Stimulated activated CD4-positive, alpha-beta T cell treated with anti-CD3 and anti-CD28 coated beads, Interleukin-1b, Interleukin-23, amount 100 ng/mL, for 24 hours (primary cell): ENCODE measurements around the gene MIGA1.
"Not testable (repeated sequence)": the region's sequence is repeated elsewhere in the genome, so short reads cannot be mapped to it uniquely, and the experiment has no call there.

ENCODE experiments used
- DNase-seq, 4 experiments: peaks; one replicate each; pipeline ENCODE4 v3.0.0-alpha.2; 2020; ENCODE audit warnings: low read depth in 4 of 4, low spot score in 1 of 4

MIGA1 gene

DNA sequence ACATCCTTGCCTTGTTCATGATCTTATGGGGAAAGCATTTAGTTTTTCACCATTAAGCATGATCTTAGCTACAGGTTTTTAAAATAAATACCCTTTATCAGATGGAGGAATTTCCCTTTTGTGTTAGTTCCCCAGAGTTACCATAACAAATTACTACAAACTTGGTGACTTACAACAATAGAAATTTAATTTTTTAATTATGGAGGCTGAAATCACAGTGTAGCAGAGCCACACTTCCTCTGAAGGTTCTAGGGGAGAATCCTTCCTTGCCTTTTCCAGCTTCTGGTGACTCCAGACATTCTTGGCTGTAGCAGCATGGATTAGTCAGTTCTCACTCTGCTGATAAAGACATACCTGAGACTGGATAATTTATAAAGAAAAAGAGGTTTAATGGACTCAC lies 18.5 kb downstream of the MIGA1 start:
- no peak for DNase-seq

DNA sequence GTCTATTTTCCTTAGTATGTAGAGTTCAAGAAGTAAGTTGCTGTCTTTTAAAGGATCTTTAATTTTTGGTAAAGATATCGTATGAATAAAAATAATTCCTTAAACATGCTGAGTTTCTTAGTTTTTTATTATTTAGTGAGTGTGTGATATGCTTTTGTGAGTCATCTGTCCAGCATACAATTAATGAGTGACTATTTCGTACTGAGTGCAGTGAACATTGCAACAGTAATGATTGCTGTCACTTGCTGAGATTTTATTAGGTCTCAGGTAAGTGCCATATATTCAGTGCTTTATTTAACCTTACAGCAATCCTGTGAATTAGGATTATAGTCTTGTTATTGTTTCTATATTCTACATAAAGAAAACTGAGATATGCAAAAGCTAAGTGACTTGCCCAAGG lies 22.6 kb downstream of the MIGA1 start:
- DNase-seq, result no peak

DNA sequence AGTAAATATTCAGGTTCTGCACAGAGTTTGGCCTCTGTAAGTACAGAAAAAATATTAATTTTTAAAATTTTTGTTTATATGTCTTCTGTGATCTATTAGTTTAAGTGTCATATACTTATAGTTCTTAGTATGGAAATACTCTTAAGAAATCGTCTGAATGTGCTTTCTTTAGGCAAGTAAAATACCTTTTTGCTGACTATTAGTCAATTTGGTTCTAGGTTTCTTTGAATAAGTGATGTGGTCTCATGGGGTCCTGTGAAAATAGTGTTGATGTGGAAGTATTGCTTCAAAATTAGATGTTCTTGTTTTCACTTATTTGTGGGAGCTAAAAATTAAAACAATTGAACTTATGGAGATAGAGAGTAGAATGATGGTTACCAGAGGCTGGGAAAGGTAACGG lies 23.9 kb downstream of the MIGA1 start:
- no peak for DNase-seq

DNA sequence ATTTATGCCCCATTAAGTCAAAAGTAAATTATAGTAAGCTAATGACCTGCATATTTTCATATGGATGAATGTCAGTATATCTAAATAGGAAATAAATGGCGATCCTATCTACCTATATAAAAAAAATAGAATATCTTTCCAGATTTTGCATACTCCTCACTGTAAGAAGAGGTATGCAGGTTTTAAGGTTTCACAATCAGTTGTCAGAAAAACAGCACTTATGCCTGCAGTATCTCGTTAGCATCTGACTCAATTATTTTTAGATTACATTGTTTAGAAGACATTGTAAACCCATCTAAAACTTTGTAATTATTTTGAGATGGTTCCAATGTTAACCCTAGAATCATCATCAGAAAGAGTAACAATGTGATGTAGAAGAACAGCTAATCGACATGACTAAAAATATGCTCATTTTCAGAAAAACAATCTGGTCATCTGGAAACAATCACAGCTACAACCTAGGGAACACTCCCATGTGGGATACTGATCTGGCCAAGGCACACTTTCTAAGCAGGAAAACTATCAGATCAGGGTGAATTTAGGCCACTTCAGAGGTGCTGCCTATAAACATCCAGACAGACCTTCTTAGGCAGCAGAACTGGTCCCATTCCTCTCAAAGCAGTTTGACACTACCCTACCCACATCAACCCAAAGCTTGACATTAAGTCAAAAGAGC lies 30.5 kb downstream of the MIGA1 start:
- not testable (repeated sequence) for DNase-seq

DNA sequence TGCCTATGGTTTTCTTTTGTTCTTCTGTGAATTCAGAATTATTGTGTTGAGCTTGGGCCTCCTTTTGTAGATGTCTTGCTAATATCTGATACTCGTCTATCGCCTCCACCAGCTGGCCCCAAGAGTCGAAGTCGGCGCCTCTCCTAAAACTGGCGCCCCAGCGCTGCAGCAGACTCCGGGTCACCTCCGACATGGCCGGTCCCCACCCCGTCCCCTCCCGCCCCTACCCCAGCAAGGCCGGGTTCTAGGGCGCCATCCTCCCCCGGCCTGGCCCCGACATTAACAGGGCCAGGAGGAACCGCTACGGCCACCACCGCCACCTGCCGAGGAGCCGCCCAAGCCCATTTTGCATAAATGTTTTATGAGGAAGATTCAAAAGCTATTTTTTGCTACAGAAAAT lies 32.1 kb downstream of the MIGA1 start:
- DNase-seq, result not testable (repeated sequence)

DNA sequence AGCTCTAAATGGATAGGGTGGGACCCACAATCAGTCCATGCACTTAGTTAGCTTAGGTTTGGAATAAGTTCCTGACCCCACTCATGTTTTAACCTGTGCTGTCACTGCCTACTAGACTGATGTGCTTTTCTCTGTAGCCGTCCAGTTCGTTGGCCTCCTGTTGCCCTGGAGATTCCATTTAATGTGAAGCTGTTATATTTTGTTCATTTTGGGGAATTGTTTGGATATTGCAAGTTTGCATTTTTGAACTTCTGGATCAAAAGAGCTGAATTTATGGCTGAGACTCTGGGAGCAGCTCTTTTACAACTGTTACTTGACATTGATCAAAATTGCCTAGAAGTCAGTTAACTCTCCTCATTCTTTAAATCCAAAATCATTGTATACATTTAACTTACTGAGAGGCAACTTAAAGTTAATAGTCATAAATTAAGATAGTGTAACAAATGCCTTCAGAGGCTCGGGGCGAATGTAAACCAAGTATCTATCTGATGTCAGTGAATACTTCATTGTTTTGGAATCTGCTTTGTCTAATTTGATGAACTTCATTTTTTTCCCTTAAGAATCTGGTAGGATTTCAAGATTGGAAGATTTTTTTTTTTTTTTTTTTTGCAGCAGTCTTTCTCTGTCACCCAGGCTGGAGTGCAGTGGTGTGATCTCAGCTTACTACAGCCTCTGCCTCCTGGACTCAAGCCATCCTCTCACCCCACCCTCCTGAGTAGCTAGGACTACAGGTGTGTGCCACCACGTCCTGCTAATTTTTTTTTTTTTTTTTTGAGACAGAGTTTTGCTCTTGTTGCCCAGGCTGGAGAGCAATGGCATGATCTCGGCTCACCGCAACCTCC lies 38.1 kb downstream of the MIGA1 start:
- DNase-seq, result no peak

DNA sequence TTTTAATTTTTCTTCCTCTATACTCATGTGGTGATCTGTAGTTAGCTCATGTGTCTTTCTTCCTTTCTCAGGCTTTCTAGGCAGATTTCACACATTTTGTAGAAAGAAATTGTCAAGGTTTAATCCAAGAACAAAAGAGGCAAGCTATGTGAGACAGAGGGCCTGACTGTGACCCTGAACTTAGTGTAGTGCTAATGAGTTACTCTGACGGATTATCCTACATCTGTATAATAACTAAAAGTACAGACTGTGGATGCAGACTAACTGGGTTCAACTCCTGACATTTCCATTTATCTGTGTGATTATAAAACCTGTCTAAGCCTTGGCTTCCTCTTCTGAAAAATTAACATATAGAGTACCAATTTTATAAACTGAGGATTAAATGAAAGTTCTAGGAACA lies 40.7 kb downstream of the MIGA1 start:
- no peak for DNase-seq

DNA sequence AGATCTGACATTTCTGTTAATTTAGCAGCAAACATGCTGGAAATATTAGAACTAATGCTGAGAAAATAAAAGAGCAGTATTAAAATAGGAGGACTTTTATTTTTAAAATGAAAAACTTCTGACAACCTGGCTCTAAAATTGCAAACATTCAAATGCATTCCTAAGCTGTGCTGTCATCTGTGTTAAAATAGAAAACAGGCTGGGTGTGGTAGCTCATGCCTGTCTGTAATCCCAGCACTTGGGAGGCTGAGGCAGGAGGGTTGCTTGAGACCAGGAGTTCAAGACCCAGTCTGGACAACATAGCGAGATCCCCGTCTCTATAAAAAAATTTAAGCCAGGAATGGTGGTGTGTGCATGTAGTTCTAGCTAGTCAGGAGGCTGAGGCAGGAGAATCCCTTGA lies 44.6 kb downstream of the MIGA1 start:
- DNase-seq, result no peak

DNA sequence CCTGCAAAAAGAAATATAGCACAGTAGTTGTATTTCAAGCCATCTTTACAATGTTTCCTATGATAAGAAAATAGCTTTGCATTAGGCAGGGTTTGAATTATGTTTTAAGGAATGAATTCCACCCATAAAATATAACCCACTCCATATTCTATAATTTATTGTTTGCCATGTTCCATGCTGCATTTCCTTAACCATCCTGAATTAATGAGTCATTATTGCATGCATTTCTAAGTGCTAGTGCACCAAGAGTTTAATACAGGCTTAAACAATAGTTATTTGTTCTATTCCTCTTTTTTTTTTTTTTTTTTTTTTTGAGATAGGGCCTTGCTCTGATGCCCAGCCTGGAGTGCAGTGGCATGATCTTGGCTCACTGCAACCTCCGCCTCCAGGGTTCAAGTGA lies 45.2 kb downstream of the MIGA1 start:
- DNase-seq, result no peak

DNA sequence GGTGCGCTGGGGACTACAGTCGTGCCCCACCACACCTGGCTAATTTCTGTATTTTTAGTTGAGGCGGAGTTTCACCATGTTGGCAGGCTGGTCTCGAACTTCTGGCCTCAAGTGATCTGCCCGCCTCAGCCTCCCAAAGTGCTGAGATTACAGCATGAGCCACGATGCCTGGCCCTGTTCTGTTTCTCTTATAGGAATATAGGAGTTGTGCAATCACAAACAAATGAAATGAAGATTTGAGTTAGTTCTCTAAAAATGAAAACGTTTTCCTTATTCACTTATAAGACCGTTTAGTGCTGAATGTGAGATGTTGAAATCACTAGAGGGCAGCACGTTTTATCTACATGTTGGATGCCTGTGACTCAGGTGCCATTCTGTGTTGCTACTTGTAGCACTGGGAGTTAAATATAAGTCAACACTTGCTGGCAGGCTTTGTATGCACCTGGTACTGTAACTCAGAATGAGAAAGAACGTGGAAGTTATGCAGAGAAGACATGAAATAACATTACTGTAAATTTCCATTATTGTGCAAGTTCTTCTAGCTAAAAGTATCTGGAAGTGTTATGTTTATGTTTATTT lies 45.8 kb downstream of the MIGA1 start:
- no peak for DNase-seq

DNA sequence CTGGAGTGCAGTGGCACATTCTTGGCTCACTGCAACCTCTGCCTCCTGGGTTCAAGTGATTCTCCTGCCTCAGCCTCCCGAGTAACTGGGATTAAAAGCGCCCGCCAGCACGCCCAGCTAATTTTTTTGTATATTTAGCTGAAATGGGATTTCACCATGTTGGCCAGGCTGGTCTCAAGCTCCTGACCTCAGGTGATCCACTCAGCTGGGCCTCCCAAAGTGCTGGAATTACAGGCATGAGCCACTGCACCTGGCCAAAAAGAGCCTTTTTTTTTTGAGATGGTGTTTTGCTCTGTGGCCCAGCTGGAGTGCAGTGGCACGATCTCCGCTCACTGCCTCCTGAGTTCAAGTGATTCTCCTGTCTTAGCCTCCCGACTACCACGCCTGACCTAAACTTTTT lies 47.4 kb downstream of the MIGA1 start:
- DNase-seq, result not testable (repeated sequence)

DNA sequence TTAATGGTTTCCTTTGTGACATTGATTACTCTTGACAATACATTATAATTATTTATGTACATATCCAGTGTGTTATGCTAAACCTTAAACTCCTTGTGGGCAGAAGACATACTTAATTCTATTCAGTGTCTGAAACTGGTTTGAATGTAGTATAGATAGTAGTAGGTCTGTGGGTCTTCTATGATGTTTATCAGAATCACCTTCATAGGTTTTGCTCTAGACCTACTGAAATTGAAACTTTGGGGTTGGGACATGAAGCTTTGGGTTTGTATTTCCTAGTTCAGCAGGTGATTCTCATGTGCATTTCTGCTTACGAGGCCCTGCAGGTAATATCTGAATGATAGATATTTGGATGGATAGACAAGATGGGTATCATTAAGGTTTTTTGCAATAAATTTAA lies 48.6 kb downstream of the MIGA1 start:
- no peak for DNase-seq

DNA sequence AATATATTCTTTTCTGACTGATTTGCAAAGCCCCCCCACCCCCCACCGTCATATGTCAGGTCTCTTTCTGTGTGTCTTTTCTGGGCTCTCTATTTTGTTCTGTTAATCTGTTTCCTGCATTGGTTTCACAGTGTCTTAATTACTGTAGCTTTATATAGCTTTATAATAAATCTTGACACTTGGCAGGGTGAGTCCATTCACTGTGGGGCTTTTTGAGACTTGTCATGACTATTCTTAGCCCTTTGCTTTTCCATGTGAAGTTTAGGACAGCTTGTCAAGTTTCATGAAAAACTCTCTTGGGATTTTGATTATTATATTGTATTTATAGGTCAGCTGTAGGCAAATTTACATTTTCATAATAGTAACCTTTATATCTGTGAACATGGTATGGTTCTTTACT lies 50.4 kb downstream of the MIGA1 start:
- DNase-seq, result no peak

DNA sequence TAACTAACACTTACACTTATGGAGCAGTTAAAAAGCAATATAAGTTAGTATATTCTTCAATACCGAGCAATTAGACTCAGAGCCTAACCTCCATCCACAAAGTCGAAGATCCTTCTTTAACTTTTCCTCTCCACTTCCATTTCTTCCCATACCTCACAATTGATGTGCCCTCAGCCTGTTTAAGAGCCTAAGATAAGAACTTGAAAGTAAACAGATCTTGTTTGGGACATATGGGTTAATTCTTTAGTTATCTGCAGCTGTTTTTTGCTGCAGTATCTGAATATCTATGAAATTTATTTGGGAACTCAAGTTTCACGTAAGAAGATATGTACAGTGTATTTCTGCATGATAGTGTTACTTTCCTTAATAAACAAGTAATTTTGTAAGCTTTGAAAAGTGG lies 51.5 kb downstream of the MIGA1 start:
- DNase-seq, result no peak

DNA sequence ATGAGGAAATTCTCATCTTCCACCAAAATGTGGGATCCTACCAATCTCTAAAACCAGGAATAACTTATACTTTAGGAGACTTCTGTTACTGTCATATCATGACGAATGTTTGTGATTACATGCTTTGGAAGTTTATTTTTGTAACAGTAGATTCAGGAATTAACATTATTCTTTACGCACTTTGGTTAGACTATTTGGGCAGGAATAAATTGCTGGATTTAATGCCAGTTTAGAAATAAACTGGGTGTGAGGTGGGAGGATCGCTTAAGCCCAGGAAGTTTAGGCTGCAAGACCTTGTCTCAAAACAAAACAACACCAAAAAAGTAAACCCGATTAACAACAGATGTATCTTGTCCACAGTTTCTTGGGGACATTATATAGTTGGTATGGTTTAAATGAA lies 52.1 kb downstream of the MIGA1 start:
- DNase-seq, result no peak

DNA sequence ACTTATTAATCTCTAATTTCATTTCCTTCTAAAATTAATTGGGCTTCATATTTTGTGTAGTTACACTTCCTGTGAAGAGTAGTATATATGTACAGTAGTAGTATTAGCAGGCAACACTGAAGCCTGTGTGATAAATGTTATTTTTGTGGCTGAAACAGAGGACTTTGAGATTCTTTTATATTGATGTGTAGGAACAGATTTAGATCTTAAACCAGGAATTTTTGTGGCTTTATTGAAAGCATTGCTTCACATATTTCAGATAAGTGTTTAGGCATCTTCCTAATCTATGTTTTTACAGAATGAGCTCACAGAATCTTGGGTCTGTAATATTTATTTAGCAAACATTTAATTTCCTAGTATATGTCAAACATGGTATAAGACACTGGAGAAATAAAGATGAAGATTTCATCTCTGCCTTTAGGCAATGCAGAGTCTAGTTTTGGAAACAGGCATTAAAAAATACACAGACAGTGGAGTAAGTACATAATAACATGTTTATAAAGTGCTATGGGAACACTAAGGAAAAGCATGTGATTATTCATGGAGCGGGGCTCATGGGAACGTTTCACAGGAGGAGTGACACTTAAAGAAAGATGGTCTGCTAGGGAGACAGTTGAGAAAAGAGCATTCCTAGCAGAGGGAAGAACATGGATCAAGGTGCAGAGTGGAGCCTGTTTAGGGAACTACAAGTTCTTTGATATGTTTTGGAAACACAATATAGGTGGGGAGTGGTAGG lies 52.7 kb downstream of the MIGA1 start:
- no peak for DNase-seq

DNA sequence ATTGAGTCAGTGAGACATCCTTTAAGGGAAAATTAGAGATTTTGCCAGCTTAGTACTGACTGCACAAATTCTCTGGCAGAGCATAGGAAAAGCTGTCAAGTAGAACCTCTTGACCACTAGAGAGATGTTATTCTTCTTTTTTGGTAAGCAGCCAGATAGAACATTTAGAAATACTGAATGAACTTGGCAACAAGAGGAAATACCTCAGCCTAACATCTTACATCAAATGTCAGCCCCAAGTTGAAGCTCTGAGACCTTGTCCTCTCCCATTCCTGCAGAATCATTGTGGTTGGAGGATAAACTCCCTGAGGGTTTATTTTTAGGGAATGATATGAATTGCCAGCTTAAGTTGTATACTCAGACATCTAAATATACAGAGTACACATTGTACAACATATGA lies 53.5 kb downstream of the MIGA1 start:
- no peak for DNase-seq

DNA sequence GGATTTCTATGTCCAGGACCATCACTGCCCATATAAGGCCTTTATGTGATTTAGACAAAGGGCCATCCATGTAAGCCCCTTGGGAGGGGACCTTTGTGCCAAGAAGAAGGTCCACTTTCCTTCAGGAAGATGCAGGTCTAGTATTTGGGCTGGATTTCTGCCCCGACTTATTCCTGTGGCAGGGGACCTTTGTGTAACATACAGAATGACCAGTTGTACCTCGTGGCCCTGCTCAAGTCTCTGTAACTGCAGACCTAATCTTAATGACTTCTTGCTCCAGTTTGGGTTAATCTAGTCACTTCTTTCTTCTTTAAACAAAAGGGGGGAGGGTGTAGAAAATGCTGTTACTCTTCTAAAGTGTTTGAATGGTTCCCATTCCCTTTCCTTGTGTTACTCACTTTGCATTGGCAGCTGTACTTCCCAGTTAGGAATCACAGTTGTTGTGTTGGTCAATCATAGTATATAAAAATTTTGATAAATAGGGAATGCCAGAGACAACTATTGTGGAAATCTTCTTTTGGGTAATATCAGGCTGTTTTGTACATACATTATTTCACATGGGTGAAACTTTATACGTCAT lies 54.2 kb downstream of the MIGA1 start:
- DNase-seq, result no peak

DNA sequence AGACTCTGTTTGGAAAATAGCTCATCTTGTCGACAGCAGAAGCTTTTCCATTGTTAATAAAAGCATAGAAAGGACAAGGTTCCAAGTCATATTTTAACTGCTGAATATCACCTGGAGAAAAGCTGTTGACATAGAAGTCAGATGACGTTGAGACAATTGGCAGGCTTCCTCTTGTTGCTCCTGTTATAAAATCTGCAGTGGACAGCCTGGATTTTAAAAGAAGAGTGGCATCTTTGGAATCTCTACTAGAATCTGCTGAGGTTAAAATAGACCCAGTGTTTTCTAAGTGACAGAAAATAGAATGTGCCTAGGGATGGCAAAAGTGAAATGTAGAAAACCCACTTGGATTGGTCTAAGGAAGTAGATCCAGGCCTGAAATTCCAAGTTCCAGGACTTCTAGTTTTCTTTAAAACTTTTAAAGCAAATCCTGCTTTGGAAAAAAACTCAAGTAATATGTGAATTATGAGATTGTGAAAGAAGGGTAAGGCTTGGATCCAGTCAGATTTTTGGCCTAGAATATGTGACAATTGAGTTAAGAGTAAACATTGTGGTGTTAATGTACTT lies 55.4 kb downstream of the MIGA1 start:
- no peak for DNase-seq

DNA sequence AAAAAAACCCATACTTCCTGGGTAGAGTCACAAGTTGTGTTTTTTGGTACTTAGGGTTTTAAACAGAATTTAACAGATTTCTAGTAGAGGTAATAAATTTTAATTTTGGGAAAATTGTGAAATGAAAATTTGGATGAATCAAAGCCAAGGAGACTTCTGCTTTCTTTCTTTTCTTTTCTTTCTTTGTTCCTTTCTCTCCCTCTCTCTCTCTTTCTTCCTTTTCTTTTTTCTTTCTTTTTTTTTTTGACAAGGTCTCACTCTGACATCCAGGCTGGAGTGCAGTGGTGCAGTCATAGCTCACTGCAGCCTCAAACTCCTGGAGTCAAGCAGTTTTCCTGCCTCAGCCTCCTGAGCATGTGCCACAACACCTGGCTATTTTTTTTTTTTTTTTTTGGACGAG lies 62.1 kb downstream of the MIGA1 start:
- DNase-seq, result no peak

DNA sequence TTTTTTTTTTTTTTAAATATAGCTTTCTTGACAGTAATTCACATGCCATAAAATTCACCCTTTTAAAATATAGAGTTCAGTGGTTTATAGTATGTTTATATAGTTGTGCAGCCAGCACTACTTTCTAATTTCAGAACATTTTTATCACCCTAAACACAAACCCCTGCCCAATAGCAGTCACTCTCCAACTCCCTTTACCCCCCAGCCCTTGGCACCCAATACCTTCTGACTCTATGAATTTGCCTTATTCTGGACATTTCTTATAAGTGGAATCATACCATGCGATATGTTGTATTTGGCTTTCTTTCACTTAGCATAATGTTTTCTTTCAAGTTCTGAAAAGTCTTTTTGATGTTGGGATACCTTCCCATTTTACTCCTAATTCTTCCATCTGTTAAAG lies 66.5 kb downstream of the MIGA1 start:
- no peak for DNase-seq
